HG02973 (cell line): ENCODE data around the gene PARP14.

Source experiments
- ATAC-seq: cut with Tn5 transposase; IDR thresholded peaks from one replicate; pipeline ENCODE4 v1.9.1; 2021; ENCODE audit warnings: moderate library complexity; ENCODE audit not compliant: unreplicated experiment

PARP14 gene

GRCh38 chr3:122760453-122761271 is 80.0 kb downstream of the PARP14 start:
- ATAC-seq, result no peak

- ATAC-seq, result no peak
Observed at GRCh38 chr3:122766430-122766829, 85.8 kb downstream of the PARP14 start.

GRCh38 chr3:122767540-122768372 is 87.1 kb downstream of the PARP14 start:
- no peak for ATAC-seq

GRCh38 chr3:122770521-122771202 is 90.0 kb downstream of the PARP14 start:
- ATAC-seq, result no peak

GRCh38 chr3:122772827-122773226 is 92.2 kb downstream of the PARP14 start:
- ATAC-seq, result no peak

GRCh38 chr3:122773944-122774509 is 93.4 kb downstream of the PARP14 start:
- ATAC-seq, result no peak

GRCh38 chr3:122774564-122774963 is 93.9 kb downstream of the PARP14 start:
- no peak for ATAC-seq

GRCh38 chr3:122776675-122777468 is 96.2 kb downstream of the PARP14 start:
- ATAC-seq, result no peak

- ATAC-seq, result no peak
Observed at GRCh38 chr3:122777563-122777962, 96.9 kb downstream of the PARP14 start.
